Thyroid gland (tissue), 4 donors: ENCODE data around the gene MRRF.

Experiments
- POLR2A ChIP-seq, 2 donors: fragments of 450-650 bp; IDR thresholded peaks; one replicate each; pipeline ENCODE4 v1.6.1; 2017; ENCODE audit warnings: antibody characterized with exemption in 2 of 2, mild to moderate bottlenecking in 2 of 2, moderate library complexity in 1 of 2
- TF ChIP-seq, protein P1 (sequence below), 6 experiments: fragments of 200-600 bp in 3 of 6; fragments of 450-650 bp in 3 of 6; sonication (generic) in 3 of 6; IDR thresholded peaks; one replicate each; pipeline ENCODE4 v1.5.1; 2016 to 2019; ENCODE audit warnings: antibody characterized with exemption in 6 of 6, mild to moderate bottlenecking in 2 of 6, inconsistent platforms in 1 of 6, moderate library complexity in 1 of 6

DNA sequence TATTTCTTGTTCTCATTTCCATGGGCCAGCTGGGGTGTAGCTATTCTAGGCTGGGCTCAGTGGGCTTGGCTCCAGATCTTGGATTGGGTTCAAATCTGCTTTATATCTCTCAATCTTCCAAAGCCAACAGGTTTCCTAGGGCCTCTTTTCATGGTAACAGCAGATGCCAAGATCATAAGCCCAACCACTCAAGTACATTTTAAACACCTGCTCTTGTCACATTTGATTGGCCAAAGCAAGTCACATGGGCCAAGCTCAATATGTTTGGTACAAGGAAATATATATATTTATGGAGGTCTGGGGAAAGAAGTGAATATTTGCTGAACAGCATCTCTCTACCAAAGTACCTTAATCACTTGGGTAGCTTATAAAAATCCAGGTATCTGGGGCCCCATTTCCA lies 49.5 kb downstream of the MRRF start:
- TF ChIP-seq, protein P1, sequence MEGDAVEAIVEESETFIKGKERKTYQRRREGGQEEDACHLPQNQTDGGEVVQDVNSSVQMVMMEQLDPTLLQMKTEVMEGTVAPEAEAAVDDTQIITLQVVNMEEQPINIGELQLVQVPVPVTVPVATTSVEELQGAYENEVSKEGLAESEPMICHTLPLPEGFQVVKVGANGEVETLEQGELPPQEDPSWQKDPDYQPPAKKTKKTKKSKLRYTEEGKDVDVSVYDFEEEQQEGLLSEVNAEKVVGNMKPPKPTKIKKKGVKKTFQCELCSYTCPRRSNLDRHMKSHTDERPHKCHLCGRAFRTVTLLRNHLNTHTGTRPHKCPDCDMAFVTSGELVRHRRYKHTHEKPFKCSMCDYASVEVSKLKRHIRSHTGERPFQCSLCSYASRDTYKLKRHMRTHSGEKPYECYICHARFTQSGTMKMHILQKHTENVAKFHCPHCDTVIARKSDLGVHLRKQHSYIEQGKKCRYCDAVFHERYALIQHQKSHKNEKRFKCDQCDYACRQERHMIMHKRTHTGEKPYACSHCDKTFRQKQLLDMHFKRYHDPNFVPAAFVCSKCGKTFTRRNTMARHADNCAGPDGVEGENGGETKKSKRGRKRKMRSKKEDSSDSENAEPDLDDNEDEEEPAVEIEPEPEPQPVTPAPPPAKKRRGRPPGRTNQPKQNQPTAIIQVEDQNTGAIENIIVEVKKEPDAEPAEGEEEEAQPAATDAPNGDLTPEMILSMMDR (IDR thresholded peaks at IDR 0.05): no peak
- TF ChIP-seq POLR2A (IDR thresholded peaks at IDR 0.05): no peak
